Neutrophil (primary cell): ENCODE data around the gene SLC2A5.

Experiments used
- H3K27ac ChIP-seq: fragments of 200-600 bp; sonication (generic); 2 replicates; pipeline ENCODE4 v1.5.1; 2016; ENCODE audit warnings: mild to moderate bottlenecking, moderate library complexity
- H3K27me3 ChIP-seq: fragments of 200-600 bp; sonication (generic); 2 replicates; pipeline ENCODE4 v1.6.0; 2016; ENCODE audit warnings: mild to moderate bottlenecking
- H3K36me3 ChIP-seq: fragments of 200-600 bp; sonication (generic); 2 replicates; pipeline ENCODE4 v1.5.1; 2017
- H3K4me1 ChIP-seq, 2 experiments: fragments of 200-600 bp in 1 of 2; sonication (generic) in 1 of 2; 1 replicate in 1 of 2; 2 replicates in 1 of 2; pipeline versions ENCODE4 v1.5.1 to v1.6.1; 2013 to 2016; ENCODE audit warnings: low read depth in 1 of 2, low read length in 1 of 2, mild to moderate bottlenecking in 1 of 2, moderate library complexity in 1 of 2; ENCODE audit not compliant: control insufficient read depth in 1 of 2, insufficient read depth in 1 of 2
- H3K4me3 ChIP-seq, 2 experiments: fragments of 200-600 bp in 1 of 2; sonication (generic) in 1 of 2; 1 replicate in 1 of 2; 2 replicates in 1 of 2; pipeline ENCODE4 v1.5.1; 2013 to 2016; ENCODE audit warnings: low read depth in 1 of 2, low read length in 1 of 2, mild to moderate bottlenecking in 1 of 2, moderate library complexity in 1 of 2
- H3K9me3 ChIP-seq: fragments of 200-600 bp; sonication (generic); 2 replicates; pipeline ENCODE4 v1.5.1; 2016
- CTCF ChIP-seq: fragments of 200-600 bp; sonication (generic); IDR thresholded peaks from 2 replicates; pipeline ENCODE4 v1.5.1; 2016; ENCODE audit warnings: antibody characterized with exemption

The SLC2A5 gene

GRCh38 chr1:9013819-9014218, 55.6 kb downstream of the SLC2A5 start:
- H3K36me3 ChIP-seq: no peaks in the 10 kb centered on the region
- no peaks in the 10 kb centered on the region for H3K27me3 ChIP-seq
- no peak overlapping the region for H3K27ac ChIP-seq
- H3K4me3 ChIP-seq: no peak overlapping the region
- H3K4me1 ChIP-seq: peaks cover 16% of the 10 kb centered on the region in 2 experiments
- H3K9me3 ChIP-seq: no peaks in the 10 kb centered on the region
- no peak for TF ChIP-seq CTCF

- no peak for TF ChIP-seq CTCF
- H3K36me3 ChIP-seq: no peaks in the 10 kb centered on the region
- H3K4me1 ChIP-seq: peaks cover 16% of the 10 kb centered on the region in 2 experiments
- no peaks in the 10 kb centered on the region for H3K9me3 ChIP-seq
- H3K4me3 ChIP-seq: no peak overlapping the region
- no peaks in the 10 kb centered on the region for H3K27me3 ChIP-seq
- H3K27ac ChIP-seq: peak overlapping the region; percentile 61
Observed at GRCh38 chr1:9010781-9011323, 58.6 kb downstream of the SLC2A5 start.

GRCh38 chr1:9009438-9010370, 59.7 kb downstream of the SLC2A5 start:
- H3K36me3 ChIP-seq: no peaks in the 10 kb centered on the region
- H3K27ac ChIP-seq: no peak overlapping the region
- no peaks in the 10 kb centered on the region for H3K27me3 ChIP-seq
- no peaks in the 10 kb centered on the region for H3K9me3 ChIP-seq
- TF ChIP-seq CTCF: peak; percentile 61
- peaks cover 24% of the 10 kb centered on the region in 2 experiments for H3K4me1 ChIP-seq
- H3K4me3 ChIP-seq: no peak overlapping the region

- Histone ChIP-seq H3K27me3 (no peaks in the 10 kb centered on the region), H3K4me3 (no peak overlapping the region), H3K36me3 (no peaks in the 10 kb centered on the region), H3K4me1 (peaks cover 24 to 26% of the 10 kb centered on the region in 2 experiments), H3K27ac (no peak overlapping the region), H3K9me3 (no peaks in the 10 kb centered on the region)
- no peak for TF ChIP-seq CTCF
Observed at GRCh38 chr1:9008236-9008635, 61.2 kb downstream of the SLC2A5 start.

GRCh38 chr1:9006956-9007615, 62.3 kb downstream of the SLC2A5 start:
- Histone ChIP-seq H3K4me3 (no peak overlapping the region), H3K36me3 (no peaks in the 10 kb centered on the region), H3K9me3 (no peaks in the 10 kb centered on the region), H3K4me1 (peaks cover 26 to 29% of the 10 kb centered on the region in 2 experiments), H3K27me3 (no peaks in the 10 kb centered on the region), H3K27ac (no peak overlapping the region)
- TF ChIP-seq CTCF: no peak
